GM21528 (cell line): ENCODE measurements around the gene COL8A1.

ENCODE experiments used
- ATAC-seq: cut with Tn5 transposase; IDR thresholded peaks from one replicate; pipeline ENCODE4 v1.9.1; 2021; ENCODE audit warnings: mild to moderate bottlenecking, moderate library complexity; ENCODE audit not compliant: unreplicated experiment, low FRiP score

The COL8A1 gene

DNA sequence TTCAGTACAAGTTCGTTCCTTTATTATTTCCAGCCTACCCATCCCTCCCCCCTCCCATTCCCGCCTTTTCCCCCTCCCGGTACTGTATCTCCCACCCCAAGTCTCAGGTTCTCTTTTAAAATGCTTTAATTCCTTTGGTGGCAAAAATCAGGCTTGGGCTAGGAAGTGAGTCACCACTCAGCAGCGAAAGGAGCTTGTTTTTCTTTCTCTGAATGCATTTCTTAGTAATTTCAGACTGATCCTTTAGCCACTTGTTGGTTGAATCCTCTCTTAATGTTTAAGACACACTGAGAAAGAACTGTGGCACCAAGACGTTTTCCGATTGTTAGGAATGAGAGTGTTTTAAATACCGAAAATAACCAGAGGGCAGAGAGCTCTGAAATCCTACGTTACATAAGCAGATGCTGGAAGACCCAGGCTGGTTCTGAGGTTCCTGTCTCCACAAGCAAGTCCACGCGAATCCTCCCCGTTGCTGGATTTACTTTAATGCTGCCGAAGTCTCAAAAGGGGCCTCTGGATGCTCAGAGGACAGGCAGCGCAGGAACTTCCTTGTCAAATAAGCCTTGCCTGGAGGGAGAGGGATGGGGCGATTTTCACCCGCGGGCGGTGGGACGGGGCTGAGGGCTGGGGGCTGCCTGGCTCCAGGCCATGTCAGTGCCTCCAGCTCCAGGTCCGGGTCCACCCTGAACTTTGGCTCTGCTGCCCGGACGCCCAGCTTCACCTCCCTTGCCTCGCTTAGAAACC, 854 bp upstream of the COL8A1 start:
- no peak for ATAC-seq

GRCh38 chr3:99639579-99639978, 1.2 kb downstream of the COL8A1 start:
- no peak for ATAC-seq

- ATAC-seq, result no peak
Observed at GRCh38 chr3:99640214-99640851, 1.9 kb downstream of the COL8A1 start.

- ATAC-seq, result no peak
Observed at GRCh38 chr3:99641480-99641879, 3.1 kb downstream of the COL8A1 start.

GRCh38 chr3:99641982-99642381, 3.6 kb downstream of the COL8A1 start:
- no peak for ATAC-seq

GRCh38 chr3:99644017-99644416, 5.6 kb downstream of the COL8A1 start:
- no peak for ATAC-seq

GRCh38 chr3:99644746-99645145, 6.4 kb downstream of the COL8A1 start:
- ATAC-seq, result no peak

DNA sequence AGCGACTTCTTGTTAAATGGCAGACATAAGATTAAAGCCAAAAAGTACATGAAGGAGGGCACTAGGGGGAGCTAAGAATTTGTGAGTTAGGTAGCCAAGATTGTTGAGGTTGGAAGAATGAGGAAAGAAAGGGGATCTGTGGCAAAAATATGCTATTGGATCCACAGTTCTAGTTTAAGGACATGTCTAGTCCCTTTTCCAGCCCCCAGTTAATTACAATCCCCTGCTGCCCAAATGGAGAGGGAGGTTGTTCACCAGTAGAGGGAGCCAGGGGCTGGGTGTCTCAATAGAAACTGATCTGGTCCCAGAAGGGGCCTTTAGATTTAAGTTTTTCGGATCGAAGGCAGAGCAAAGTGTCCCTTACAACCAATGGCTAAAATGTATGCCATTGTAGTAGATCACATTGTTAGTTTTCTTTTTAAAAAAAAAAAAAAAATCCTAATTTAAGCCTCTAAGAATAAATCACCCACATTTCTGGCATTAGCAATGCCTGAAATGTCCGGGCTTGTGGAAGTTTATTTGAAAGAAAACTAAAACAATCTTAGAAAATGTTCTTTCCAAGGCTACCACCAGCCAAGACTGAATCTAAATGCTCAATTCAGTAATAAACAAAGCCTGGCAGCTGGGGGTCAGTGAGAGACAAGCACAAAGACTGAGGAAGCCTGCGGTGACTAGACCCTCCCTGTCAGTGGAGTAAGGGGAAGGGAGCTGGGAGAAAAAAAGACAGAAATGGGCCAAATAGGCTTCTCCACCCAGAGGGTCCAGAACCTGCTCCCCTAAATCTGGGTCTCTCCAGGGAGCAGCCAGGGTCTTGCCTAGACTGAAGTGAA, 7.1 kb downstream of the COL8A1 start:
- no peak for ATAC-seq

- no peak for ATAC-seq
Observed at GRCh38 chr3:99646107-99646435, 7.7 kb downstream of the COL8A1 start.

- no peak for ATAC-seq
Observed at GRCh38 chr3:99647081-99647480, 8.7 kb downstream of the COL8A1 start.

DNA sequence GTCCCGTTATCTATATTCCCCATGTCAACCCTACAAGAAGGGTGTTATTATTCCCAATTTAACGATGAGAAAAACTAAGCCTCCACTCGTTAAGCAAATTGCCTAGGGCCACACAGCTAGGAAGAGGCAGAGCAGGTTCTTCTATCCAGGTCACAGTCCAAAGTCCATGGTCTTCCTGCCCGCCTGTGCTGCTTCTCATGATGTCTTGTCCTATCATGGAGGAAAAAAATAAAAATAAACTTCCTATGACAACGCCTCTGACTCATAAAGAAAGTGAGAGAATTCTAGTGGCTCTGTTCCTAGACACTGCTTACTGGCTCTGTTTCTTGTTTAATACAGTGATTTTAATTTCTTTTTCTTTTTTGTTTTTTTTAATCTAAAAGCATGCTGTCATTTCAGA, 9.7 kb downstream of the COL8A1 start:
- no peak for ATAC-seq

DNA sequence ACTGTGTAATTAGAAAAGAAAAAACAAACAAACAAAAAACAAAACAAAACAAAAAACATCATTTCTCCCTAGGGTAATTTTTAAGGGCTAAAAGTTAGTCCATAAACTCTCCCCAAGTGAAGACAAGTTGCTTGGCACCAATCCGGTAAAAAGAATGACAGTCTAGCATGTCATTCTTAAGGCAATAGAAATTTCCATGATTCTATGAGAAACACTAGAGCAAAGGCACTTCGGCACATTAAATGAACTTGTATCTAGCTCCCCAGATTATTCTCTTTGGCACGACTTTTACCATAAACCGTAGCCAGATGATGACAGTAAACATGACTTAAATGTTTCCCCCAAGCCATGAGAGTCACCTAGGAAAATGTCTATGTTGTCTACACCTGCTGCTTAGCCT, 10.1 kb downstream of the COL8A1 start:
- ATAC-seq, result no peak

DNA sequence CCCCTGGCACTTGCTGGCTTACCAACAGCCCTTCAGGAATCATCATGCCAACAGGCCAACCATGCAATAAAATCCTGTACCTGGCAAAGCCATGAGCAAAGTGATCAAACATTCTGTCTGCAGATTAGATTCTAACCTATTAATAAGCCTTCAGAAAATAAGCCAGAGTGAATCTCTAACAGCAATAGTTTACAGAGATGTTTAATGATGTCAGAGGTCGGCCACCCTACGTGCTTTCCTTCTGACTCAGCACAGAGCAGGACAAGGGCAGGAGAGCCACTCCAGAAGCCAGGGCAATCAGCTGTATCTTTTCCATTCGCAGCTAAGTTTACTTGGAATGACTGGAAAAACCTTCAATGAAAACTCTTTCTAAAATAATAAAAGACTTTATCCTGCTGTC, 13.1 kb downstream of the COL8A1 start:
- ATAC-seq, result no peak

GRCh38 chr3:99656624-99657023, 18.2 kb downstream of the COL8A1 start:
- no peak for ATAC-seq

DNA sequence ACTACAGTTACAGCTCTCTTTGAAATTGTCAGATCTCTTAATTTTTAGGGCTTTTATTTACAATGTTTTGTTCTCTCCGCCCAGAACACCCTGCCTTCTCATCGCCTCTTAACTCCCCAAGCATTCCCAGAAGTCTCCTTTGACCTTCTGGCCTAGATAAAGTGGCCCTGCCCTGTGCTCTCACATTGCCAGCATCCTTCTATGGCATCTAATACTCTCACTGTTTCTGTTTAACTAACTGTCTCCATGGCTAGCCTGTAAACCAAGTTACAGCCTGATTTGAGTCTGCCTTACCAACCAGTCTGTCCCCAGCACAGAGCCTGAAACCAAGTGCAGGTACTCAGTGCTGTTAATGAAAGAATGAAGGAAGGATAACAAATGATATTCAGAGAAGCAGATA, 19.9 kb downstream of the COL8A1 start:
- ATAC-seq, result no peak

GRCh38 chr3:99659032-99659431, 20.6 kb downstream of the COL8A1 start:
- no peak for ATAC-seq

GRCh38 chr3:99659951-99660350, 21.6 kb downstream of the COL8A1 start:
- no peak for ATAC-seq

DNA sequence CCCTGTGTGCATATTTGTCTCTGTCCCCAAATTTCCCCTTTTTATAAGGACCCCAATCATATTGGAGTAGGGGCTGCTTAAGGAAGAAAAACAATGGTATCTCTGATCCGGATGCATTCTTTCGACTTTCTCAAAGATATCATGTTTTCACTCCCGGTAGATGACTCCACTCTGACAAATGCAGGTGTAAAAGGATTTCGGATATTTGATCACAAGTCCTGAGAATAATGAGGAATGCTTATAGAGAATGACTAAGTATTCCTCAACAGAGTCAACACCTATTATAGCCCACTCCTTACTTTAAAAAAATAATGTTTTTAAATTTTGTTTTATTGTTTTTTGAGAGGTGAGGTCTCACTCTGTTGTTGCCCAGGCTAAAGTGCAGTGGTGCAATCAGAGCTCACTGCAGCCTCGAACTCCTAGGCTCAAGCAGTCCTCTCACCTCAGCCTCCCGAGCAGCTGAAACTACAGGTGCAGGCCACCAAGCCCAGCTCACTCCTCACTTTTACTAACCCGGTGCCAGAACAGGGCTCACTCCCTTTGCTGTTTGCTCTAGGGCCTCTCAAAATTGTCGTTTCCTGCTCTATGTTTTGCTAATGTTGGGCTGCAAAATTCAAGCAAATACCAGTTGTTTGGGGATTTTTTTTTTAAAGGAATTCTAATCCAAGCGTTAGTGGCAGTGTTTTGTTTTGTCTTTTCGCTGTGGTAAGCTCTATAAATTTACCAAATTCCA, 24.6 kb downstream of the COL8A1 start:
- ATAC-seq, result no peak

DNA sequence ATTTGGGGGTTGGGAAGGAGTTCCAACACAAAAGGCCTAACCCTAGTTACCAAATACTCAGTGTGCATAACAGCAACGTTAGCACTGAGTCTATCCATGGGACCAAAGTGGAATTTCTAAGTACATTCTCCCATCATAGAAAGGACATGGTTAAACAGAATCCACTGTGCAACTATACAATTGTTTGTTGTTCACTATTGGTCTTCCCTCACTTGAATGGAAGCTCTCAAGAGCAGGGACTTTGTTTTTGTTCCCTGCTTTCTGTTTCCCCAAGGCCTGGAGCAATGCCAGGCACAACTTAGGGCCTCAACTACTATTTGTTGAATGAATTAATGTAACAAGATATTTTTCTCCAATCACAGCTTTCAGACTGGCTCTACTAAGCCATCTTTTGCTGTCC, 25.6 kb downstream of the COL8A1 start:
- no peak for ATAC-seq

DNA sequence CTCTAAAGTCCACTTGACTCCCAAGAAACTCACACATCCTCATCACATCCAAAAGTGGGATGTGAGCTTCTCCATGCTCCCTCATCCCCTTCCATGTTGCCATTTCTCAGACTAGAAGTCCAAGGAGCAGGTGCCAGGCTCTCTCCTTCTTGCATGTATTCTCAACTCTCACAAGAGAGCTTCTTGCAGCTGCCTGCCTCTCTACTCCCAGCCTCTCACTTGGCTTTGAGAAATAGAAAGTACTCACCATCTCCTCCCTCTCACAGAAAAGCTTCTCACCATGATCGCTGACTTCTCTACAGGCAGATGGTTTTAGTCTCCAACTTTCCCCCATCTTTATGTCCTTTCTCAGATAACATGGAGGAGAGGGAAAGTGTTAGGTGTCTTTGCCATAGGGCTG, 26.6 kb downstream of the COL8A1 start:
- no peak for ATAC-seq

- ATAC-seq, result no peak
Observed at GRCh38 chr3:99666201-99666600, 27.8 kb downstream of the COL8A1 start.
